IMR-90 (cell line): ENCODE results near the gene PRXL2C. TPM values are rescaled to one million over a fixed set of nuclear protein-coding genes. Genes with fewer than 3 reads are reported as not detected.

Source experiments
- ATAC-seq: fragments of 200-7000 bp; cut with Tn5 transposase; 2 replicates; pipeline ENCODE4 v1.9.1; 2020; ENCODE audit warnings: low read depth, mild to moderate bottlenecking, moderate library complexity
- BruUV-seq: library from RNA; stranded (reverse); fragments of 400-500 nt; replicated peaks from 2 replicates; lab custom pipeline; 2021; lab: Mats Ljungman, UMichigan
- CTCF ChIA-PET: fragments of 300-600 bp; formaldehyde crosslinking; extraction: SDS; loops from one replicate; lab custom pipeline; 2021; ENCODE audit warnings: antibody characterized with exemption; lab: Yijun Ruan, JAX
- POLR2A ChIA-PET: fragments of 300-600 bp; sonication (Branson Sonifier 250); formaldehyde crosslinking; loops from one replicate; lab custom pipeline; 2022; ENCODE audit warnings: antibody characterized with exemption; ENCODE audit not compliant: unreplicated experiment; lab: Charles Lee
- DNase-seq: peaks from one replicate; pipeline ENCODE4 v3.0.0; 2013
- H2AFZ ChIP-seq: replicated peaks from 2 replicates; pipeline ENCODE3; 2013; ENCODE audit warnings: low read length, mild to moderate bottlenecking; ENCODE audit not compliant: poor library complexity
- H2AK5ac ChIP-seq: 2 replicates; pipeline ENCODE4 v1.6.1; 2013; ENCODE audit warnings: low read depth, low read length, inconsistent platforms
- H2AK9ac ChIP-seq: replicated peaks from 2 replicates; pipeline ENCODE3; 2013; ENCODE audit warnings: mild to moderate bottlenecking, low read depth, low read length, moderate library complexity; ENCODE audit not compliant: poor library complexity
- H2BK120ac ChIP-seq: 2 replicates; pipeline ENCODE4 v1.6.1; 2013; ENCODE audit warnings: low read depth, low read length, inconsistent platforms
- H2BK15ac ChIP-seq: 3 replicates; pipeline ENCODE4 v1.6.1; 2013; ENCODE audit warnings: low read depth, low read length, inconsistent platforms
- H2BK20ac ChIP-seq: 2 replicates; pipeline ENCODE4 v1.6.1; 2013; ENCODE audit warnings: low read depth, mild to moderate bottlenecking, inconsistent platforms, low read length, moderate library complexity
- H2BK5ac ChIP-seq: 2 replicates; pipeline ENCODE4 v1.6.1; 2013; ENCODE audit warnings: mild to moderate bottlenecking, low read depth, low read length, inconsistent platforms; ENCODE audit not compliant: poor library complexity, severe bottlenecking
- H3K14ac ChIP-seq: replicated peaks from 2 replicates; pipeline ENCODE4 v1.6.1; 2013; ENCODE audit warnings: low read depth, low read length, inconsistent platforms
- H3K18ac ChIP-seq: 2 replicates; pipeline ENCODE4 v1.6.1; 2013; ENCODE audit warnings: low read depth, low read length, control low read depth
- H3K23ac ChIP-seq: 2 replicates; pipeline ENCODE4 v1.6.1; 2013; ENCODE audit warnings: low read depth, low read length, inconsistent platforms
- H3K27ac ChIP-seq: 2 replicates; pipeline ENCODE4 v1.5.1; 2013; ENCODE audit warnings: mild to moderate bottlenecking, control low read depth, low read length; ENCODE audit not compliant: insufficient read depth
- H3K27me3 ChIP-seq: 2 replicates; pipeline ENCODE4 v1.6.1; 2013; ENCODE audit warnings: low read length; ENCODE audit not compliant: control insufficient read depth, insufficient read depth
- H3K36me3 ChIP-seq: 2 replicates; pipeline ENCODE4 v1.6.1; 2013; ENCODE audit warnings: low read length, mixed read lengths; ENCODE audit not compliant: control insufficient read depth, insufficient read depth
- H3K4ac ChIP-seq: 2 replicates; pipeline ENCODE4 v1.6.1; 2013; ENCODE audit warnings: low read depth, low read length, inconsistent platforms
- H3K4me1 ChIP-seq: 2 replicates; pipeline ENCODE4 v1.6.1; 2013; ENCODE audit warnings: low read length, mixed read lengths; ENCODE audit not compliant: control insufficient read depth, insufficient read depth
- H3K4me2 ChIP-seq: 2 replicates; pipeline ENCODE4 v1.6.1; 2013; ENCODE audit warnings: low read depth, mild to moderate bottlenecking, control low read depth, low read length, moderate library complexity
- H3K4me3 ChIP-seq: 2 replicates; pipeline ENCODE4 v1.5.1; 2013; ENCODE audit warnings: low read depth, mild to moderate bottlenecking, control low read depth, low read length, moderate library complexity; ENCODE audit not compliant: insufficient read depth
- H3K56ac ChIP-seq: 2 replicates; pipeline ENCODE4 v1.6.1; 2013; ENCODE audit warnings: low read length, inconsistent platforms; ENCODE audit not compliant: insufficient read depth; ENCODE audit errors: extremely low read depth
- H3K79me1 ChIP-seq, 2 experiments: 2 replicates each; pipeline ENCODE4 v1.6.1; 2013; ENCODE audit warnings: low read length in 2 of 2, inconsistent platforms in 1 of 2, low read depth in 1 of 2
- H3K9ac ChIP-seq: 2 replicates; pipeline ENCODE4 v1.6.1; 2013; ENCODE audit warnings: low read depth, low read length, control low read depth
- H3K9me1 ChIP-seq: 2 replicates; pipeline ENCODE4 v1.6.1; 2013; ENCODE audit warnings: low read length, inconsistent platforms; ENCODE audit not compliant: insufficient read depth
- H3K9me3 ChIP-seq: 2 replicates; pipeline ENCODE4 v1.6.1; 2013; ENCODE audit warnings: low read length; ENCODE audit not compliant: control insufficient read depth, insufficient read depth
- H4K20me1 ChIP-seq: 2 replicates; pipeline ENCODE4 v1.6.1; 2013; ENCODE audit warnings: low read length, inconsistent platforms; ENCODE audit not compliant: insufficient read depth
- H4K5ac ChIP-seq: 2 replicates; pipeline ENCODE4 v1.6.1; 2013; ENCODE audit warnings: mild to moderate bottlenecking, low read depth, low read length, control low read depth
- H4K8ac ChIP-seq, 2 experiments: 2 replicates each; pipeline ENCODE4 v1.6.1; 2013; ENCODE audit warnings: low read depth in 2 of 2, low read length in 2 of 2, control low read depth in 1 of 2, inconsistent platforms in 1 of 2
- H4K91ac ChIP-seq: 2 replicates; pipeline ENCODE4 v1.6.1; 2013; ENCODE audit warnings: low read depth, low read length, inconsistent platforms; ENCODE audit not compliant: insufficient read depth
- BHLHE40 ChIP-seq: fragments of 150-350 bp; IDR thresholded peaks from 2 replicates; pipeline ENCODE4 v1.6.1; 2016; ENCODE audit warnings: mild to moderate bottlenecking, low read depth, low read length
- CHD1 ChIP-seq: IDR thresholded peaks from 2 replicates; pipeline ENCODE4 v1.6.1; 2012; ENCODE audit warnings: low read depth, low read length, improper control_type of control experiment
- CTCF ChIP-seq: conservative IDR thresholded peaks from 2 replicates; pipeline ENCODE4 v1.5.1; 2012; ENCODE audit warnings: mild to moderate bottlenecking, low read depth, low read length, improper control_type of control experiment
- FOS ChIP-seq: fragments of 150-350 bp; IDR thresholded peaks from 2 replicates; pipeline ENCODE4 v1.6.1; 2016; ENCODE audit warnings: low read depth, low read length
- MAFK ChIP-seq: IDR thresholded peaks from 2 replicates; pipeline ENCODE4 v1.6.1; 2012; ENCODE audit warnings: low read depth, low read length, improper control_type of control experiment
- RAD21 ChIP-seq: IDR thresholded peaks from 2 replicates; pipeline ENCODE4 v1.6.1; 2012; ENCODE audit warnings: low read length, improper control_type of control experiment
- SMC3 ChIP-seq: fragments of 150-350 bp; IDR thresholded peaks from 2 replicates; pipeline ENCODE4 v1.6.1; 2016; ENCODE audit warnings: low read depth, mild to moderate bottlenecking, antibody characterized with exemption, low read length, moderate library complexity
- WGBS, 2 experiments: methylation state at CpG; one replicate each; pipeline versions ENCODE4 v1.1.5 to v1.1.7; 2013; ENCODE audit warnings: missing lambda C conversion rate in 2 of 2; ENCODE audit not compliant: insufficient read length in 1 of 2; ENCODE audit errors: extremely low coverage in 2 of 2; 5-methylcytosine and 5-hydroxymethylcytosine counted together
- dilution Hi-C: fragments of 300-500 bp; cut with HindIII; formaldehyde crosslinking; loops from one replicate; pipeline ENCODE4 v1.14.3; 2018; ENCODE audit warnings: low sequenced_read_pairs; ENCODE audit not compliant: unreplicated experiment
- in situ Hi-C: fragments of 300-500 bp; cut with MboI; formaldehyde crosslinking; loops from 3 replicates; pipeline ENCODE4 v1.14.3; 2019; ENCODE audit warnings: low sequenced_read_pairs, inconsistent platforms, mixed read lengths
- intact Hi-C: fragments of 100-400 bp; cut with micrococcal nuclease; formaldehyde crosslinking; loops from 2 replicates; pipeline ENCODE4 v1.10.0; 2022
- polyA plus RNA-seq, 3 experiments: library from polyadenylated mRNA; depleted of rRNA; stranded (reverse); fragments of >200 nt; gene quantifications; 2 replicates each; pipeline ENCODE4 v1.2.3, GENCODE V29; 2012; ENCODE audit warnings: low replicate concordance in 1 of 3
- total RNA-seq: library from RNA; depleted of rRNA; stranded (reverse); fragments of >200 nt; gene quantifications from 2 replicates; pipeline ENCODE4 v1.2.3, GENCODE V29; 2012

The PRXL2C gene
- total and polyA plus RNA-seq, 2 of the 4 experiments (the other 2 are of a cell fraction) = 2.7 to 9.0 TPM

- dilution Hi-C loops (no loop called here), in situ Hi-C loops (no loop called here), intact Hi-C loops (no loop called here)
- Histone ChIP-seq H3K9me1 (peaks cover 5% of the 10 kb centered on the region; the same call in 1 of the 2 replicates), H3K4me3 (no peak overlapping the region), H2BK120ac (peak overlapping the region; percentile 94), H4K8ac (peak overlapping the region; percentile 17 to 74; a peak in 2 of 4 replicates), H3K56ac (peak overlapping the region; percentile 5; the same call in 1 of the 2 replicates), H3K14ac (peak overlapping the region; percentile 61), H2BK20ac (peak overlapping the region; percentile 98), H2AFZ (peak overlapping the region; percentile 76), H3K4me1 (peaks cover 4% of the 10 kb centered on the region), H3K4ac (peak overlapping the region; percentile 95), H3K9ac (no peak overlapping the region), H2BK15ac (peak overlapping the region; percentile 51; the same call in 2 of the 3 replicates), H3K9me3 (no peaks in the 10 kb centered on the region), H2AK9ac (no peak overlapping the region), H3K4me2 (no peak overlapping the region), H4K20me1 (no peaks in the 10 kb centered on the region), H3K27ac (peak overlapping the region; percentile 54), H3K18ac (peak overlapping the region; percentile 92), H2BK5ac (peak overlapping the region; percentile 62), H2AK5ac (peak overlapping the region; percentile 83), H4K5ac (peak overlapping the region; percentile 59), H3K36me3 (no peaks in the 10 kb centered on the region), H3K79me1 (no peaks in the 10 kb centered on the region), H3K23ac (peak overlapping the region; percentile 51; the same call in 1 of the 2 replicates), H3K27me3 (no peaks in the 10 kb centered on the region), H4K91ac (peak overlapping the region; percentile 75)
- TF ChIP-seq CTCF (no peak), BHLHE40 (no peak), SMC3 (no peak), CHD1 (no peak), RAD21 (no peak), FOS (no peak), MAFK (no peak)
- 100% methylated on average over 1 of the region's 6 CpGs; no CpG with 5 or more reads in 1 of the 2 experiments for WGBS, 2 experiments
- ChIA-PET CTCF (no interaction called here), POLR2A (no interaction called here)
- ATAC-seq (peak; percentile 27; the same call in 1 of the 2 replicates), DNase-seq (no peak)
- BruUV-seq = no TSS peak
Measured at GRCh38 chr9:96626912-96627311, 28.2 kb downstream of the PRXL2C start.
